ENCODE measurements around the gene TOX2. TPM values are rescaled to one million over a fixed set of nuclear protein-coding genes. Genes with fewer than 3 reads are reported as not detected.

The TOX2 gene
- total RNA-seq, 1 donor, result 5.2 TPM

DNA sequence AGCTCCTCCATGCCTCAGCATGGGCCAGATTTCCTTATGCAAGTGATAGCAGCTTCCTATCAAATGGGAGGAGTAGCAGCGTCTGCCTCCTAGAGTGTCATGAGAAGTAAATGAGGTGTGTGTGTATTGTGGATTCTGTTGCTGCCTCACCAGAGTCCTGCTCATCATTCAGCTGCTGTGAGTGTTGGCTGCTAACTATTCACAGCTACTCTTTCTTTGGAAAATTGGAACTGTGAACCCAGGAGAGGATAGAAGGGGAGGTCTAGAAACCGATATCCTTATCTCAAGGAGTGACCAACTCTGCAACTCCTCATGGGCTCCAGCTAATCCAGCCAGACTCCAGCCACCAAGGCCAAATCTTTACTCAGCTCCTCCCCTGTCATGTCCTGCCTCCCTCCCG is 63.3 kb downstream of the TOX2 start:
- TF ChIP-seq, protein P1, sequence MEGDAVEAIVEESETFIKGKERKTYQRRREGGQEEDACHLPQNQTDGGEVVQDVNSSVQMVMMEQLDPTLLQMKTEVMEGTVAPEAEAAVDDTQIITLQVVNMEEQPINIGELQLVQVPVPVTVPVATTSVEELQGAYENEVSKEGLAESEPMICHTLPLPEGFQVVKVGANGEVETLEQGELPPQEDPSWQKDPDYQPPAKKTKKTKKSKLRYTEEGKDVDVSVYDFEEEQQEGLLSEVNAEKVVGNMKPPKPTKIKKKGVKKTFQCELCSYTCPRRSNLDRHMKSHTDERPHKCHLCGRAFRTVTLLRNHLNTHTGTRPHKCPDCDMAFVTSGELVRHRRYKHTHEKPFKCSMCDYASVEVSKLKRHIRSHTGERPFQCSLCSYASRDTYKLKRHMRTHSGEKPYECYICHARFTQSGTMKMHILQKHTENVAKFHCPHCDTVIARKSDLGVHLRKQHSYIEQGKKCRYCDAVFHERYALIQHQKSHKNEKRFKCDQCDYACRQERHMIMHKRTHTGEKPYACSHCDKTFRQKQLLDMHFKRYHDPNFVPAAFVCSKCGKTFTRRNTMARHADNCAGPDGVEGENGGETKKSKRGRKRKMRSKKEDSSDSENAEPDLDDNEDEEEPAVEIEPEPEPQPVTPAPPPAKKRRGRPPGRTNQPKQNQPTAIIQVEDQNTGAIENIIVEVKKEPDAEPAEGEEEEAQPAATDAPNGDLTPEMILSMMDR (IDR thresholded peaks at IDR 0.05; ENCODE audit: insufficient read depth, low read length), result no peak
- DNase-seq (ENCODE audit: low read depth), result peak; percentile 28
- H3K4me3 ChIP-seq (ENCODE audit: low read depth, low read length), result no peak overlapping the region

DNA sequence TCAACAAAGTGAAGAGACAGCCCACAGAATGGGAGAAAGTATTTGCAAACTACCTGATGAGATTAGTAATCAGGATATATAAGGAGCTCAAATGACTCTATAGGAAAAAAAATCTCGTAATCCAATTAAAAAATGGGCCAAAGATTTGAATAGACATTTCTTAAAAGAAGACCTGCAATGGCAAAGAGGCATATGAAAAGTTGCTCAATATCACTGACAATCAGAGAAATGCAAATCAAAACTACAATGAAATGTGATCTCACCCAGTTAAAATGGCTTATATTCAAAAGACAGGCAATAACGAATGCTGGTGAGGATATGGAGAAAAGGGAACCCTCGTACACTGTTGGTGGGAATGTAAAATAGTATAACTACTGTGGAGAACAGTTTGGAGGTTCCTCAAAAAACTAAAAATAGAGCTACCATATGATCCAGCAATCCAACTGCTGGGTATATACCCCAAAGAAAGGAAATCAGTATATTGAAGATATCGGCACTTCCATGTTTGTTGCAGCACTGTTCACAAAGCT is 65.0 kb downstream of the TOX2 start:
- DNase-seq (ENCODE audit: low read depth), result no peak
- TF ChIP-seq, protein P1 (IDR thresholded peaks at IDR 0.05; ENCODE audit: insufficient read depth, low read length), result no peak
- no peak overlapping the region for H3K4me3 ChIP-seq (ENCODE audit: low read depth, low read length)

DNA sequence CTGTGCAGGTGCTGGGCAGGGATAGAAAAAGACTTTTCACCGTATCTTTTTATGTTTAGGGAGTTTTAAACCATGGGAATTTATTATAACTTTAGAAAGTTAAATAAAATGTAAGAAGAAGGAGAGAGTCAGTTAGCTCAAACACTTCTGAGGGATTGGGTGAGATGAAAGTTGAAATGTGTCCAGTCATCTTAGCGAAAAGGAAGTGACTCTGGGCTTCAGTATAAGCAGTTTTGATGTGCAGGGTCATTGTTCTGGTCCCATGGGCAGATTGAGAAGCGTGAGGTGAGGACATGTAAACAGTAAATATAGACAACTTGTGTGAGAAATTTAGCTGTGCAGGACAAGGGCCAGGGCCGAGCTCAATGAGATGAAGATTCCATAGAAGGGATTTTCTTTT is 66.9 kb downstream of the TOX2 start:
- TF ChIP-seq, protein P1 (IDR thresholded peaks at IDR 0.05; ENCODE audit: insufficient read depth, low read length), result no peak
- no peak for DNase-seq (ENCODE audit: low read depth)
- H3K4me3 ChIP-seq (ENCODE audit: low read depth, low read length), result no peak overlapping the region

DNA sequence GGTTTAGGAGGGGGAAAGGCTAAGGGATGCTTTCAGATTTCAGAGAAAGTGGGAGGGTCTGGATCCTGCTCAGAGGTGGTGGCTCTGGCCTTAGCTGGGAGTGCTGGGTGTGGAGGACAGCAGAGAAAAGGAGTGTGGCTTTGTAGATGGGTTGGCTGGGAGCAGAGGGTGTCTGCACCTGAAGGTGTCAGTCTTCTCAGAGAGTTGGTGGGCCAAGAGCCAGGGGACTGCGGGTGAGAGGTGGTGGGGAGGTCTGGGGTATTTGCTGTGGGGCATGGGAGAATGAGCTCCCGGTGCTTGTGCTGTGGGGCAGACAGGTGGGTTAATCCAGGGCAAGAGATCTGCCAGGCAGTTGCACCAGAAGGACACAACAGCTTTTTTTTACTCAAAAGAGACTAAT is 67.4 kb downstream of the TOX2 start:
- TF ChIP-seq, protein P1 (IDR thresholded peaks at IDR 0.05; ENCODE audit: insufficient read depth, low read length), result no peak
- no peak for DNase-seq (ENCODE audit: low read depth)
- no peak overlapping the region for H3K4me3 ChIP-seq (ENCODE audit: low read depth, low read length)

DNA sequence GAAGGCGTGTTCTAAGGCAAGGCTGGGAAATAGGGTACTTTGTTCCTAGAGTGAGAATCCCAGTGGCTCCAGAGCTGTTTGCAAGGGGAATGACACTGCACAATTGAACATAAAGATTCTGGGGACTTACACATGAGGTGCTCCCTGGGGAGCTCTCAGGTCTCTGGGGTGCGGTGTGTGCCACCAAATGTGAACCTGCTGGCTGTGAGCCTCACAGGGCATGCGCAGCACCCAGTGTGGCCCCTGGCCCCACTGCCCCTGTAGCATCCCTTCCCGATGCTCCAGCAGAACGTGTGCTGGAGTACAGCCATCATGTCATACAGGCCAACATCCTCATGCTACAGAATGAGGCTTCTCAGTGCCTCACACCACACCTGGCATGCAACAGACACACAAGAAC is 68.2 kb downstream of the TOX2 start:
- DNase-seq (ENCODE audit: low read depth), result no peak
- TF ChIP-seq, protein P1 (IDR thresholded peaks at IDR 0.05; ENCODE audit: insufficient read depth, low read length), result no peak
- H3K4me3 ChIP-seq (ENCODE audit: low read depth, low read length), result no peak overlapping the region

DNA sequence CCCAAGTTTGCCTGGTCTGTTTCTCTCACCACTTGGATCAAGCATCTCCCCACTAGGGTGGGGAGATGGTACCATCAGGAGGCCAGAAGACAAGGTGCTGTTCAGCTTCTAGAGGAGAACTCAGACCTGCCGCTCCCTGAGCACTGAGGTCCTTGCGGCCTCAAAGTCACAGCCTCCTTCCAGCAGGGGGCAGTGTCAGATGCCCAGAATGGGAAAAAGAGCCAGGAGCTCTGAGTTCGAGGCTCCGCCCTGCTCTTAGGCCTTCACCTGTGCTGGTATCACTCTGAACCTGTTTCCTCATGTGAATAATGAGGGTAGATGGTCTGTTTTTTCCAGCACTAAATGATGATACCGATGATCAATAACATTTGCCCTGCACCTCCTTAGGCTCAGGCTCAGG is 68.7 kb downstream of the TOX2 start:
- TF ChIP-seq, protein P1 (IDR thresholded peaks at IDR 0.05; ENCODE audit: insufficient read depth, low read length), result peak; percentile 14
- H3K4me3 ChIP-seq (ENCODE audit: low read depth, low read length), result no peak overlapping the region

DNA sequence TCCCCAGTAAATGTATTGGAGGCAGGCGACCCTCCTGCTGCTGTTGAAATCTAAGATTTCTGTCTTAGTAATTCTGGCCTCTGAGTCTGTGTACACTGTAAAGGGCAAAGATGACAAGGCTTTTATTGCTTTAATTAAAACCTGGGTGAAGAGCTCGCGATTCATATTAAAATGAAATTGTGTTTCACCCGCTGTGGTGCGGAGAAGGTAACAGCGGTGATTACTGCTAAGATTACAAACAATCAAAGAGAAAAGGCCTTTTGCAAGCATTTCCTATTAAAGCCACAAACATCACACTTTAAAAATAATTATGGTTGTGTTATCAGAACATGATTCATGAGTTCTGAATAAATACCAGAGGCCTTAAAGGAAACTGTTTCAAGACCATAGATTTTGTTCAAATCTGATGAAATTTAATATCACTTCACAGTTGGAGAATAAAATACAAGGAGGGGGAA is 69.3 kb downstream of the TOX2 start:
- peak; percentile 24 for DNase-seq (ENCODE audit: low read depth)
- H3K4me3 ChIP-seq (ENCODE audit: low read depth, low read length), result no peak overlapping the region
- TF ChIP-seq, protein P1 (IDR thresholded peaks at IDR 0.05; ENCODE audit: insufficient read depth, low read length), result no peak

More for the DNA sequence above, 68.7 kb downstream of the TOX2 start:
- DNase-seq (ENCODE audit: low read depth), result no peak
